ENCODE results near the gene GRIK5. TPM values are rescaled to one million over a fixed set of nuclear protein-coding genes. Genes with fewer than 3 reads are reported as not detected.

The GRIK5 gene
- total RNA-seq, 1 experiment from 2014 or later, result 0.12 TPM

DNA sequence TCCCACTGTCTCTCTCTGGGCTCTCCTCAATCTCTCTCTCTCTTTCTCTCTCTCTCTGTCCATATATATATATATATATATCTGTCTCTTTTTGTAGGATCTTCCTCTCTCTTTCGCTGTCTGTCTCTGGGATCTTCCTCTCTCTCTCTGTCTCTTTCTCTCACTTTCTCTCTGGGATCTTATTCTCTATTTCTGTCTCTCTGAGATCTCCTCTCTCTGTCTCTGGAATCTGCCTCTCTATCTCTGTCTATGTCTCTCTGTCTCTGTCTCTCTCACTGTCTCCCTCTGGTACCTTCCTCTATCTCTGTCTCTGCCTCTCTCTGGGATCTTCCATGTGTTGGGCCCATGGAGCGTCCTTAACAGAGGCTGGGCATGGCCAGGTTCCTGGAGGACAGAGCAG lies 79.4 kb downstream of the GRIK5 start:
- no peak for DNase-seq (ENCODE audit: low spot score)

- no peak for DNase-seq (ENCODE audit: low spot score)
These were observed 80.0 kb downstream of the GRIK5 start for GRCh38 chr19:41990028-41990427.

DNA sequence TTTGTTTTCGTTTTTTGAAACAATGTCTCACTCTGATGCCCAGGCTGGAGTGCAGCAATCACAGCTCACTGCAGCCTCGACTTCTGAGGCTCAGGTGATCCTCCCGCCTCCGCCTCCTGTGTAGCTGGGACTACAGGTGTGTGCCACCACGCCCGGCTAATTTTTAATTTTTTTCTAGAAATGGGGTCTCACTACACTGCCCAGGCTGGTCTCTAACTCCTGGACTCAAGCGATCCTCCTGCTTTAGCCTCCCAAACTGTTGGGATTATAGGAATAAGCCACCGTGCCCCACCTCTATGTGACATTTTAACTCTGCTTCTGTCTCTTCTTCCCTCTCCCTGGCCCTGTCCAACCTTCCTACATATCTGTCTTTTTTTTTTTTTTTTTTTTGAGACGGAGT lies 81.1 kb downstream of the GRIK5 start:
- no peak for DNase-seq (ENCODE audit: low spot score)

DNA sequence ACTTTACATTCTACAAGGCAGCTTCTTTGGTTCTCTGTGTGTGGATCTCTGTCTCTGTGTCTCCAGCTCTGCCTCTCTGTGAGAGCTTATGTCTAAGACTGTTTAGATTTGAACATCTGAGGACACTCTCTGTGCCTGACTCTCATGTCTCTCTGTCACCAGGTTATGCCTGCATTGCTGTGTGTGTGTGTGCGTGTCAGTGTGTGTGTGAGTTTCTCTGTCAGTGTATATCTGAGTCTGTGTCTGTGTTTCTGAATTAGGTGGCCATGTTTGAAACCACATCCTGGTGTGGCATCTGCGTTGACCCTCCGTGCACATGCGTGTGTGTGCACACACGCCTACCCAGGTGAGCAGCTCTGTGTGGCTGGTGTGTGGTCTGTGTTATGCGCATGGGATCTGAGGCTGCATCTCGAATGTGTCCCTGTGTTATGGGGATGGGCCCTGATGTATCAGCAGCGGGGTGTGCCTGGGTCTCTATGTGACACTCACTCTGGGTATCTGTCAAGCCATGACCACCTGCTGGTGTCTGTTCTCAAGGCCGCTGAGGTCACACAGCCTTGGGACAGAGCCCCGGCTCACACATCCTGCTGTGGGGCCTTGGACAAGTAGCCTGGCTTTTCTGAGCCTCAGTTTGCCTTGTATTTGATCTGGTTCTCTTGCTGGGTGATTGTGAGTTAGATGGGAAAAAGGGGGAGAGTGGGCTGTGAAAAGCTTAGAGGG lies 82.7 kb downstream of the GRIK5 start:
- DNase-seq (ENCODE audit: low spot score), result no peak

DNA sequence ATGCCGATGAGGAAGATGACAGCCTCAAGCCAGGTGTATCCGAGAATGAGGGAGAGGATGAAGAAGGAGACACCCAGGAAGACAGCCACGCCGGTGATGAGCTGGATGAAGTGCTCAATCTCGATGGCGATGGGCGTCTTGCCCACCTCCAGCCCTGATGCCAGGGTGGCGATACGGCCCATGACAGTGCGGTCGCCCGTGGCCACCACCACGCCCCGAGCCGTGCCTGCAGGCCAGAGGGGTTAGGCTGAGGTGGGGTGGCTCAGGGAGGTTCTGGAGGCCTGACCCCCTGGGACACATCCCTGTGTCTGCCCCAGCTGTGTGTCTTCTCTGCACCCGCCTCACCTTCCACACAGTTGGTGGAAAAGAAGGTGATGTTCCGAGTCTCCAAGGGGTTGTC lies 85.0 kb downstream of the GRIK5 start:
- no peak for DNase-seq (ENCODE audit: low spot score)

DNA sequence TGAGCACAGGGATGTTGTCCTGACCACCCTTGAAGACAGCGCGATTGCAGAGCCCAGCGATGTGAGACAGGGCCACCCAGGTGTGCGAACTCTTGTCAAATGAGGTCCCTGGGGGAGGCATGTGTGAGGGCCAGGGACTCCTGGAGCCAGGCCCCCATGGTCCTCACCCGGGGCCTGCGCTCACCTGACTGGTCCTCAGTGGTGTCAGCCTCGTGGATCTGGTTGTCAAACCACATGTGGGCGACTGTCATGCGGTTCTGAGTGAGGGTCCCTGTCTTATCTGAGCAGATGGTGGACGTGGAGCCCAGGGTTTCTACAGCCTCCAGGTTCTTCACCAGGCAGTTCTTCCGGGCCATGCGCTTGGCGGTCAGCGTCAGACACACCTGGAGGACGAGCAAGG lies 88.3 kb downstream of the GRIK5 start:
- no peak for DNase-seq (ENCODE audit: low spot score)

GRCh38 chr19:41978470-41978869 lies 91.5 kb downstream of the GRIK5 start:
- no peak for DNase-seq (ENCODE audit: low spot score)

- DNase-seq (ENCODE audit: low spot score), result no peak
These were observed 92.1 kb downstream of the GRIK5 start for GRCh38 chr19:41977916-41978315.

DNA sequence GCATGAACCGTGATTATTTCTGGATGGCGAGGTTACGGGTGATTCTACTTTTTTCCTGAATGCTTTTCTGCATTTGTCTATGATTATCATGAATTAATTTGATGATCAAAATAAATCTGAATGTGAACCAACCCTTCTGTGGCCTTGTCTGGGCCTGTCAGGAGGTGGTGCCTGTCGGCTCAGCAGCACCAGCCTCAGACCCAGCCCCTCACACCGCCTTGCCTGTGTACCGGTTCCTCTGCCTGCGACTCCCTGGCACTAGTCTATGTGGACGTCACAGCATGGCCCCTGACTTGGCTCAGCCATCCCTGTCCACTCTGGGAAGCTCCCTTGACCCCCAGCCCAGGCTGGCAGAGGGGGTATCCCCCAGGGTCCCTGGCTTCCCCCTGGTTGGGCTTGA lies 95.4 kb downstream of the GRIK5 start:
- no peak for DNase-seq (ENCODE audit: low spot score)

DNA sequence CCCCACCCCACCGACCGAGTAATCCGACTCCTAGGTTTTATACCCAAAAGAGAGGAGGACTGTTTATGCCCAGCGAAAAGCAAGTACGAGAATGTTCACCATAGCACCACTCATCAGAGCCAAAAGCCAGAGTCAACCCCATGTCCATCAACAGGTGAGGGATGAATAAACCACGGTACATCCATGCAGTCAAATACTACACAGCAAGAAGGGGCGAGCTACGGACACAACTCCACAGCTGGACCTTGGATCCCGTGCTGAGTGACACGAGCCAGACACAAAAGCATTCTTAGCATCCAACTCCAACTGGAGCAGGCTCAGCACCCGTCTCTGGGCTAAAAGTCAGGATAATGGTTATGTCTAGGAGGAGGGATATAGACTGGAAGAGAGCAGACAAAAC lies 98.6 kb downstream of the GRIK5 start:
- no peak for DNase-seq (ENCODE audit: low spot score)

DNA sequence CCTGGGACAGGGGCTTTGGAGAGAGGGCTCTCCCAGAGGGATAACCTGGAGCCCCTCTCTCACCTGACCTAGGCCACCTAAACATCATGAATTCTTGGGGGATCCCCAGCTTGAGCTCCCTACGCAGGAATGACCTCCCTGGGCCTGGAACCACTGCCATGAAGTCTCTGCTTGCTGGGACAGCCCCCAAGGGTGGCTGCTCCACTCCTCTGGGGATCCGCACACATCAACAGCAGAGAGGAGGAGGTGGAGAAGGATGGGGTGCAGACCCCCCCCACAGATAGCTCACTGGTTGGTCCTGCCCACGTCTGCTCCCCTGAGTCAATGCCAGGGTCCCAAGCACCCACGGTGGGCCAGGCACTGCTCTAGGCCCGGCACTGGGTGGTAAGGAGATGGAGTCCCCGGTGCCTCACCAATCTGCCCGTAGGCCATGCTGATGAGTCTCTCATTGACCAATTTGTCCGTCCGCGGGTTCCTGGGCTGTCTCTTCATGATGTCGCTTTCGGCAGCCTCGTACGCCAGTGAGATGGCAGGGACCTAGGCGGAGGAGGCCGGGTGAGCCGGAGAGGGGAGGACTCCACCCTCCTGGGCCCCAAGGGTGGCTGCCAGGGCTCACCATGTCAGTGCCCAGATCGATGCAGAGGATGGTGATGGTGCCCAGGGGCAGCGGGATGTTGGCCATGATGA lies 100.1 kb downstream of the GRIK5 start:
- DNase-seq (ENCODE audit: low spot score), result no peak

GRCh38 chr19:41968751-41969595 lies 101.0 kb downstream of the GRIK5 start:
- no peak for DNase-seq (ENCODE audit: low spot score)

GRCh38 chr19:41967054-41967783 lies 102.8 kb downstream of the GRIK5 start:
- no peak for DNase-seq (ENCODE audit: low spot score)

GRCh38 chr19:41965106-41965505 lies 104.9 kb downstream of the GRIK5 start:
- no peak for DNase-seq (ENCODE audit: low spot score)

- no peak for DNase-seq (ENCODE audit: low spot score)
These were observed 109.0 kb downstream of the GRIK5 start for GRCh38 chr19:41960973-41961372.

GRCh38 chr19:41959056-41960053 lies 110.7 kb downstream of the GRIK5 start, which contains the start of gene RABAC1:
Gene RABAC1 (minus strand): TSS chr19:41959321. CDS start chr19:41959292, 29 bp downstream.
- DNase-seq (ENCODE audit: low spot score), result peak; percentile 92

DNA sequence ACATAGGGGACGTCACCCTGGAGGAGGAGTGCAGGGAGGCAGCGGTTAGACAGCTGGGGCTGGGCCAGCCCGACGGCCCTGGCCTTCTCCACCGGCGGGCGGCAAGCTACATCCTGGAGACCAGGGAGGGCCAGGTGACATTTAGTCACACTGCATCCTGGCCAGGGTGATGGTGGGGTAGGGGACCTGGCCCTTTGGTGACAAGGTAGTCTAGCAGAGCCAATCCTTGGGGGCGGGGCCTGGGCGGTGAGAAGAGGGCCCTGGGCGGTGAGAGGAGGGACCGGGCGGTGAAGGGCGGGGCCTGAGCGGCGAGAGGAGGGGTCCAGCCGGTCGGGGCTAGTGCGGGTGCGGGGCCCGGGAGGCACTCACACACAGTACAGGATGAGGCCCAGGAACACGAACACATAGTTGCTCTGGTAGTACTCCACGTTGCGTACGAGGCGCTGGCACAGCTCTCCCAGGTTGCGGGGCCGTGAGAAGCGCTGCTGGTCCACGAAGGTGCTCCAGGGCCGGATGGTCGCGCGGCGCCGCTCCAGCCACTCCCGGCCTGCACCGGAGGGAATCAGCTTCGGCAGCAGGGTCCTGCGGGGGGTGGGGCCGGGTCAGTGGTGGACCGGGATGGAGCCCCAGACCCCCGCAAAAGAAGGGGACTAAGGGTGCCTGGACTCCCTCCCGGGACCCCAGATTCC lies 111.5 kb downstream of the GRIK5 start:
- DNase-seq (ENCODE audit: low spot score), result peak; percentile 61

DNA sequence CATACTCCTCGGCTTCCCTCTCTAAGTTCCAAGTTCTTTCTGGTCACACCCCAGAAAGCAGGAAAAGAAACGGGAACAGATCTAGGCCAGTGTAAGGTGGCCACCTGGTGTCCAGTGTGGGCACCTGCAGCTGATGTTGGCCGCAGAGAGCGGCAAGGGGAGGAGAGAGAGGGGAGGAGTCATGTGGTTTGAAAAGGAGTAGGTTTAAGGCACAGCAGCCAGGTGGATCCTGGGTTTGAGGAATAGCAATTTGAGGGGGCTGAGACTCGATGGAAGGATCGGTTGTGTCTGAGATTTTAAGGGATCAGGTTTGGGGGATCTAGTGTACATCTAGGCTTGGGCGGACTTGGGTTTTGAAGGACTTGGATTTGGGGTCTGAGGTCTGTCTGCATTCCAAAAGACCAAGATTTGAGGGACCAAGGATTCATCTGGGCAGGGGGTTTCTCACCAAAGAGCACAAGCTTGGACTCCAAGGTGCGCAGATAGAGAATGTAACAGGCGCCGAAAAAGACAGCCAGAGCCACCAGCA lies 112.1 kb downstream of the GRIK5 start:
- DNase-seq (ENCODE audit: low spot score), result peak; percentile 92

DNA sequence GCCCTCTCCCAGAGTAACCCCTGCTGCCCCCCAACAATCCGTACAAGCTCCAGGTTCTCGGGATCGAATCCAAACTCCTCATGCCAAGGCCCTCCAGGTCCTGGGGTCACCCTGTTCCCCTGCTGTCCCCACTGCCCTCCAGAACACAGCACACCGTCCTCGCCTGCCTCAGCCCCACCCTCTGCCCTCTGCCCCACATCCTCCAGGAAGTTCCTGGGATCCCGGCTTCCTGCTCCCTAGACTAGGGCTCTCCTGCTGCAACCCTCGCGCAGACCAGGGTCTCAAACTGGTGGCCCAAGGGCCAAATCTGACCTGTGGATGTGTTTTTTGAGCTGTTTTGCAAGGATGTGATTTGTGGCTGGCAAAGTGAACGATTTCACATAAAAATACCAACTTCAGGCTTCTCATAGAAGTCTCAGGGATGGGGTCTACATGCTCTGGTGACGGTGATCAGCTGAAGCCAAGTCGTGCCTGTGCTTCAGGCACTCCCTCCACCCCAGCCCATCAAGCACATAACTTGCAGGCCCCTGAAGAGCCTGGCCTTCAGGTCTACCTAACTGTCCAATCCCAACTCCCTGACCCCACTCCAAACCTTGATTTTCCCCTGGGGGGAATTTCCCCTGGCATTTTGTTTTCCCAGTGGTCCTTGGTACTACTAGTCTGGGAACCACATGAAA lies 112.7 kb downstream of the GRIK5 start:
- DNase-seq (ENCODE audit: low spot score), result no peak
